ENCODE data around the gene CCDC170.
"Not testable (repeated sequence)": the region's sequence is repeated elsewhere in the genome, so short reads cannot be mapped to it uniquely, and the experiment has no call there.

Gene CCDC170

DNA sequence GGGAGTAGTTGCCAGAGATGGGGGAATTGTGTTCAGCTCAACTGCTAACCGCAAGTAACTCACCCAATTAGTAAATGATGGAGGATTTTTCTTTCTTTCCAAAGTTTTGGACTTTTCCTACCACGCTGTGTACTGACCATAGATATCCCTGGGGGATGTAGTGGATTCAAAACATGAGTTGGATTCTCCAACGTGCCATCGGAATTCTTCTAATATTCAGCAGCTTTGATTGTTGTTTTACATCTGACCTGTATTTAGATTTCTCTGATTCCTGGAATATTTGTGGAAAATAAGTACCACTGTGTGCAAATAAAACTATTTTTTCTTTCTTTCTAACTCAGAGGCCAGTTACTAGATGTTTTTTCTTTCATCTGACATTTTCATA is 1.1 kb downstream of the CCDC170 start:
- DNase-seq: no peak

DNA sequence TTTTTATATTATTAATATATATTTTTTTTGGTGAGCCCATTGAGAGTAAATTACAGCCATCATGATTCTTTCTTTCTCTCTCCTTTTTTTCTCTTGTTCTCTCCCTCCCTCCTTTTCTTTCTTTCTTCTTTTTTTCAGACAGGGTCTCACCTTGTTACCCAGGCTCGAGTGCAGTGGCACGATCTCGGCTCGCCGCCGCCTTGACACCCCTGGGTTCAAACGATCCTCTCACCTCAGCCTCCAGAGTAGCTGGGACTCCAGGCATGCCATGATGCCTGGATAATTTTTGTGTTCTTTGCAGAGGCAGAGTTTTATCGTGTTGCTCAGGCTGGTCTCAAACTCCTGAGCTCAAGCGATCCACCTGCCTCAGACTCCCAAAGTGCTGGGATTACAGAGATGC is 1.6 kb downstream of the CCDC170 start:
- DNase-seq: no peak

DNA sequence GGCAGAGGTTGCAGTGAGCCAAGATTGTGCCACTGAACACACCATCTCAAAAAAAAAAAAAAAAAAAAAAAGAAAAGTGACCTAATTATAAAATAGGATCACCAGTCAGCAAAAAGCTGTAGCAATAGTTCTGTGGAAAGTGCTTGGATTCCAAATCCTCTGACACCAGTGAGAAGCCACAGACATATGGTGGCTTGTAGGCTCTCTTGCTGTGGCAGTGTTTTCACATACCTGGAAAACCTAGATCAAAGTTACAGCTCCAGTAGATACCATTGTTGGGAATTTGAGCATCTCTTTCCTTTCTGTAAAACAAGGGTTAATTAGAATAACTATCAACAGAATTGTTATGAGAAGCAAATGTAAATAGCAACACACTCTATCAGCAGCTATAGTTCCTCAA is 4.1 kb downstream of the CCDC170 start:
- DNase-seq: no peak

DNA sequence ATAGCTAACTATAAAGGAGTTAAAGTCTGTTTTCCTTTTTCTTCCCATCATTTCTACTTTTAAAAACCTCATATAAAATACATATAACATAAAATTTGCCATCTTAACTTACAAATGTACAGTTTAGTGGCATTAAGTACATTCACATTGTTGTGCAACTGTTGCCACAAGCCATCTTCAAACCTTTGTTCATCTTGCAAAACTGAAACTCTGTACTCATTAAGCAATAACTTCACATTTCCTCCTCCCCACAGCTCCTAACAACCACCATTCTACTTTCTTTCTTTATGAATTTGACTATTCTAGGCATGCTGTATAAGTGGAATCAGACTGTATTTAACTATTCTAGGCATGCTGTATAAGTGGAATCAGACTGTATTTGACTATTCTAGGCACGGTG is 4.5 kb downstream of the CCDC170 start:
- no peak for DNase-seq

DNA sequence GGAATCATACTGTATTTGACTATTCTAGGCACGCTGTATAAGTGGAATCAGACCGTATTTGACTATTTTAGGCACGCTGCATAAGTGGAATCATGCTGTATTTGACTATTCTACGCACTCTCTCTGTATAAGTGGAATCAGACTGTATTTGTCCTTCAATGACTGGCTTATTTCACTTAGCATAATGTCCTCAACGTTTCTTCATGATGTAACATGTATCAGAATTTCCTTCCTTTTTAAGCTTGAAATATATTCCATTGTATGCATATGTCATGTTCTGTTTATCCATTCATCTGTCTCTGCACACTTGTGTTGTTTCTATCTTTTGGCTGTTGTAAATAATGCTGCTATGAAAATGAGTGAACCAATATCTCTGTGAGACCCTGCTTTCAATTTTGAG is 5.7 kb downstream of the CCDC170 start:
- DNase-seq: no peak

DNA sequence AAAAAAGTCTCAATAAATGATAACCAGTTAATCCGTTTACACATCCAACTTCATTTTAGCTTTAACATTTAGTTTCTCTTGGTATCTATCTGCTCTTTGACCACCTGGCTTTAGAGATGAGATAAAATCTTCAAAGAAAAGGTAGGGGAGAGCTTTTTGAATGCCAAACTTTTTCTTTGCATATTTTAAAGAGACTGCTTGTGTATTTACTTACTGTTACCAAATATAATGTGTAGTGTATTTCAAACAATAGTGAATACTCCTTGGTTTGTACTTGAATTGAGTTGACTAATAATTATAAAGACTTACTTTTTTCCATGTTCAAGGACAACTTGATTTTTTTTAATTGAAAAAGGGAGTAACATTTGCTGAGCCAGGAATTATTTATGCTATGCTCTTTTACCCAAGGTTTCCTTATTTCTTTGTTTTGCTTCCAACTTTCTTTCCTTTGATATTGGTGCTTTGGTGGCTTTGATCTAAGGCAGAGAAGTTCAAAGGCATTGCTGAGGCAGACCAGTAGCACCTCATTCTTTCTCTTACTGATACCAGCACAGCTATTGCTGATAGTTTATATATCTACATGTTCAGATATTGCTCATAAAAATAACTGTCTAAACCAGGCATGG is 7.8 kb downstream of the CCDC170 start:
- DNase-seq: no peak

DNA sequence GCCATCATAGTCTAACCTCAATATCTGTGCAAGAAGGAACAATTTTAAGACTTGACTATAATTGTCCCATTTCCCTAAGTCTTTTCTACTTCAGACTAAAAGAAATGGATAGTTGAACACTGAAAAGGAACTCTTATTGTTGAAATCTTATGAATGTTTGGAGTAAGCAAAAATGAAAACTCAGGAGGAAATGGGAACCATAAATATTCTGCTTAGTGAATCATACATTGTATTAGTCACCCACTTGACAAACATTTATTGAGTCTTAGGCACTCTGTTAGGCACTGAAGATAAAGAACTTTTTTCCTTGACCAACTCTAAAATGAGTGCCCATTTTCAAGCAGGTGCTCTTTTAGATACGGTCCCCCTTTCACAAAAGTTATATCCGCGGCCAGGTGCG is 8.7 kb downstream of the CCDC170 start:
- DNase-seq: no peak

DNA sequence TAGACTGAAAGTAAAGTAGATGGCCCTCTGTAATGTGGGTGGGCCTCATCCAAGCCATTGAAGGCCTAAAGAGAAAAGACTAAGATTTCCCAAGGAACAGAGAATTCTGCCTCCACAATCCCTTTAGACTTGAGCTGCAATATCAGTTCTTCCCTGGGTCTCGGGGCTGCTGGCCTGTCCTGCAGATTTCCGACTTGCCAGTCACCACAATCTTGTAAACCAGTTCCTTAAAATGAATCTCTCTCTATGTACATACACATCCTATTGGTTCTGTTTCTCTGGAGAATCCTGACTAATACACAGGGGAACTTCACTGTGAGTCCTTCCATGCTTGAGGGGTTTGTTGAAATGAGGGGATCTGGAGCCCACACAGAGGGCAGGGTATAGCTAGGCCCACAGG is 12.9 kb downstream of the CCDC170 start:
- DNase-seq: no peak

DNA sequence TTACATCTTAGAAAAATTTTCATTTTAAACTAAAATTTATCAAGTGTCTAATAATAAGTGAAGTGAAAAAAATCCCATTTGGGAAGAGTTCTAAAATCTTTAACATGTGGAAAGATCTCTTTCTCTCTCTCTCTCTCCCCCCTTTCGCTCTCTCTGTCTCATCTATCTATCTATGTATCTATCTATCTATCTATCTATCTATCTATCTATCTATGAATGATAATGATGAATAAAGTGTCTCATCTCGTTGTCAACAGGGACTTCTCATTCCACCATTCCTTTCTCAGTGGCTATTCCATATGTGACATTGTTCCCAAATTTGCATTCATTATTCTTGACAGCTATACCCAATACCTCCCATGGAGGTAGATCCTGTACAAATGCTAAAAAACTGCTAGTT is 15.2 kb downstream of the CCDC170 start:
- DNase-seq: no peak

DNA sequence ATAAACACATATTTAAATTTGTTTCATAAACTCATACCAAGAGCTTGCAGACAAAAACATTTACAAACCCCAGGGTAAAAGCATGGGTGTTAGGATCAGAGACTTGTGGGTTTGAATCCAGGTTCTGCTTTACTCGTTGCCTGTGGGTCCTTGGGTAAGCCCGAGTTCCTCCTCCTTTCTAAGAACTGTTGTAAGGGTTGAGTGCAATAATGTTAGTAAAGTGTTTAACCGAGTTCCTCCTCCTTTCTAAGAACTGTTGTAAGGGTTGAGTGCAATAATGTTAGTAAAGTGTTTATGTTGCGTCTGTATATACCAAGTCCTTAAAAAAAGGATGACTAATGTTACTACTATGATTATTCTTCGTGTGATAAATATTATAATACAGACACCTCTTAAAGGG is 18.7 kb downstream of the CCDC170 start:
- DNase-seq: no peak

DNA sequence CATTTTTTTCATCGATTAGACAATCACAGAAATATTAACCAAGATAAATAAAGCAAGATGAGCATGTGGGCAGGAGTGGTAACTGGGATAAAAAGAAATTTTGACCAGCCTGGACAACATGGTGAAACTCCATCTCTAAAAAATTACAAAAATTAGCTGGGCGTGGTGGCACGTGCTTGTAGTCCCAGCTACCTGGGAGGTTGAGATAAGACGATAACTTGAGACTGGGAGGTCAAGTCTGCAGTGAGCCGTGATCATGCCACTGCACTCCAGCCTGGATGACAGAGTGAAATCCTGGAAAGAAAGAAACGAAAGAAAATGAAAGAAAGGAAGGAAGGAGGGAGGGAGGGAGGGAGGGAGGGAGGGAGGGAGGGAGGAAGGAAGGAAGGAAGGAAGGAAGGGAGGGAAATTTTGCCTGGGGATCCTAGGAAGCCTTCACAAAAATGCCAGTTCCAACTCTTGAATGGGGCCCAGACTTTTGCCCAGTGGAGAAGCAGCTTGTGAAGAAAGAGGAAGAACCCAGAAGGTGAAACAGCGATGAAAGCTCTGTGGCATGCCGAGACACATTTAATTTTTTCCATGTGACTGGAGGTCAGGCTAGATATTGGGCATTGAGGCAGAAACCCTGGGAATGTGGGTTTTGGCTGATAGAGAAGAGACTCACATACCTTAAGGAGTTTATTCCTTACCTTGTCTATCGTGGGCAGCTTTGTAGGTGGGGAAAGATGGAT is 20.3 kb downstream of the CCDC170 start:
- DNase-seq: no peak

DNA sequence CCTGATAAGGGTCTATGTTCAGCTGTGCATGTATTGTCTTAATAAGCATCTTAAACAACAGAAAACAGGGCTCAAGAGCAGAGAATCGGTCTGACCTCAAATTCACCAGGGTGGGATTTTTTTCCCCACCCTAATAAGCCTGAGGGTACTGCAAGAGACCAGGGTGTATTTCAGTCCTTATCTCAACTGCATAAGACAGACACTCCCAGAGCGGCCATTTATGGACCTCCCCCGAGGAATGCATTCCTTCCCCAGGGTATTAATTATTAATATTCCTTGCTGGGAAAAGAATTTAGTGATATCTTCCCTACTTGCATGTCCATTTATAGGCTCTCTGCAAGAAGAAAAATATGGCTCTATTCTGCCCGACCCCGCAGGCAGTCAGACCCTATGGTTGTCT is 25.2 kb downstream of the CCDC170 start:
- not testable (repeated sequence) for DNase-seq

DNA sequence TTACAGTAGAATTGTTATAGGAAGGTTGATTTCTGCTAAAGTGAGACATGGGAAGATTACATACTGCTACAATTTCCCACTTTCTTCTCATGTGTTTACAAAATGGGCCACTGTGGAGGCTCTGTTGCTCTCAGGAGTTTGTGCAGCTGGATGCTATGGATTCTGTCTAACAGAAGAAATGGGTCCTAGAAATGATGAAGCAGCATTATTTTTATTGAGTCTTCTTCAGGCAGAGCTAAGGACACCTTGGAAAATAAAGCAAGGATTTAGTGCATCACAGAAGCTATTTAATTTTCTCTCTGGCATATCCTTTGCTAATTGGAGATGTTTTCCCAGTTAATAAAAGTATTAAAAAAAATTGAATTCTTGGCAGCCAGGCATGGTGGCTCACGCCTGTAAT is 29.2 kb downstream of the CCDC170 start:
- DNase-seq: no peak

DNA sequence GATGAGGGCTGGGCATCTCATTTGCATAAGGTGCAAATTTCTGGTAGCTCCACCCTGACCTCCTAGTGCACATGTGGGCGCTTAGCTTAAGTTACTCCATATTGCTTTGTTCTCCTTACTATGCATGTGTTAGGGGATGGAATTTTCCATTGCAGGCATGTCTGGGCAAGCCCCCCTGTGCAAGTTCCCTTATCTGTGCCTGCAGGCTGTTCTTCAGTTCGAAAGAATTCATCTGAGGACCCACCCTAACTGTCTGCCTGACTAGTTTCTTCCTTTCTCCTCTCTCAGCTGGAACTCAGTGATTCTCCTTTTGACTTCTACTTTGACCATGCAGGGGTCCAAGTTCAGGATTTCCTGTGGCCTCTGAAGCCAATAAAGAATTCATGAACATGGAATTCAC is 30.2 kb downstream of the CCDC170 start:
- DNase-seq: no peak

DNA sequence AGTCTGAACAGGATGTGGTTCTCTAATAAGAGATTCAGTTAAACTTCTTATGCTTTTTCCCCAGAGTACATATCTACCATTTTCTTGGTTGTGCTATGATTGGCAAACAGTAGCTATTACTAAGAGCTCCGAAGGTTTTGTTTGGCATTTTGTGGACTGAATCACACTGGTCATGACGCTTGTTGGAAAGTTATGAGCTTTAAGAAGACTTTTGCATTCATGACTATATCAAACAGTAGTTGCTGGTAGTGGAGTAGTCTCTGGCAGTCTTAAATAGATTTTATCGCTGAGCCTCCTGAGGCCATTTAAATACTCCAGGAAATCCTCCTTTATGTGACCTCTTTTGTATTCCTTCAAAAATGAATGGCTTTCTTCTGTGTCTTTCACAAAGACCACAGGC is 40.8 kb downstream of the CCDC170 start:
- DNase-seq: no peak

DNA sequence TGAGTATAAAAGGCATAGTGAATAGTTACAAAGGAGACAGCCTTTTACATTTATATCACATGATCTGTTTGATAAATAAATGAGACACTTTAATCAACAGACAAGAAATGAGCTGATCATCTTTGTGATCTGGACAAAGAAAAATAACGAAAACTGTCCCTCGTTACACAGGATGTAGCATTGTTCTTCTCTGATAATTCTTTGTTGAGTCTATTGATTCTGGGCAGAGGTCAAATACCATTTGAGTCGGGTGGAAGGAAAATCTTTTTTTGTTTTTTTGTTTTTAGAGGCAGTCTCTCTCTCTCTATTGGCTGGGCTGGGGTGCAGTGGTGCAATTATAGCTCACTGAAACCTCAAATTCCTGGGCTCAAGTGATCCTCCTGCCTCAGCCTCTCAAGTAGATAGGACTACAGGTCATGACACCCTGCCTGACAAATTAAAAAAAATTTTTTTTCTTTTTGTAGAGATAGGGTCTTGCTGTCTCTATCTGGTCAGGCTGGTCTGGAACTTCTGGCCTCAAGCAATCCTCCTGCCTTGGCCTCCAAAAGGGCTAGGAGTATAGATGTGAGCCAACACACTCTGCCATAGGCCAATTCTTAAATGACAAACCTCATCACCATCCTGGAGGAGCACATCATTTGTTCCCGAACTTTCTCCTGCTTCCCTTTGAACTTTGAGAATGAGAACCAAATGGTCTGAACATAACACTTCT is 41.8 kb downstream of the CCDC170 start:
- no peak for DNase-seq

DNA sequence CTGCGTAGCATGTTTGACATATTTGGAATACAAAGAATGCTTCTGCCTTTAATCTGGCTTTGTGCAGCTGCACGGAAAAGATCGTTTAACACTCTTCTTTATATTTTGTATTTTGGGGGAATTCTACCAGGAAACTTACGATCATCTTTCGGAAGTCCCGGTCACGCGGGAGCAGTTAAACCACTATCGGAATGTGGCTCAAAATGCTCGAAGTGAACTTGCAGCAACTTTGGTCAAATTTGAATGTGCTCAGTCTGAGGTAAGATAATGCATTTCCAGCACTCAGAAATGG is 42.3 kb downstream of the CCDC170 start:
- no peak for DNase-seq

DNA sequence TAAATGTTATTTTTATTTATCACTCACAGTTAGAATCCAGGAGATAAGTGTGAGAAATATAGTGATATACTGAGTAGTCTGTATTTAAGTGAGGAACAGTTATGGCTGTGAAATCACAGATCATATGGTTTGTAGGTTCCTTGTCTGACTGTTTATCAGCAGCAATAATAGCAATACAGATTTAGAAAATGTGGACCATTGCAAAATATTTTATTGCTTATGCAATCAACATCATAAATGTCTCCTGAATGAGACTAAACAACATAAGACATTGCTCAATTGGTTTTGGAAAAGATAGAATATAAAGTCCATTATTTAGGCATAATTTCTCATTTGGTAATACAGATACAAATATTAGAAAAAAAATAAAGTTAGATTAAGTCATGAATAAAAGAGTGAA is 43.7 kb downstream of the CCDC170 start:
- no peak for DNase-seq

DNA sequence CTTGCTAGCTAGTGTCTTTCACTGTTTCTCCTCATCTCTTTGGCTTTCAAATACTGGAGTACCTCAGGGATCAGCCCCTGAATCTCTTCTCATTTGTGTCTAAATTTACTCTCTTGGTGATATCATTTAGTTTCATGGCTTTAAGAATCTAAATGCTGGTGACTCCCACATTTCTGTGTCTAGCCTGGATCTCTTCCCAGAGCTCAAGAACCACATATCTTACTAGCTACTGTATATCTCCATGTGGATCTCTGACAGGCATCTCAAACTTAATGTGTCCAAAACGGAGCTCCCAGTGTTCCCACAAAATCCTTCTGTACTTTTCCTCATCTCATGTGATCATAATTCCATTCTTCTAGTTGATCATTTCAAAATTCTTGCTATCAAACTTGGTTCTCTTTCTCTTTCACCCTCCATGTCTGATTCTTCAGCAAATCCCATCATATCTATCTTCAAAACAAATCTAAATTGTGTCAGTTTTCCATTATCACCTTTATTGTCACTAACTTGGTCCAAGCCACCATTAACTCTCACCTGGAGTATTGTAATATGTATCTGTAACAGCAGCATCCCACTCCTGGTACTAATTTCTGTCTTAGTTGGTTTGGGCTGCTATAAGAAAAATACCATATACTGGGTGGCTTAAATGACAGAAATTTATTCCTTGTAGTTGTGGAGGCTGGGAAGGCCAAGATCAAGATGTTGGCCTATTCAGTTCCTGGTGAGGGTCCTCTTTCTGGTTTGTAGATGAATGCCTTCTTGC is 45.9 kb downstream of the CCDC170 start:
- DNase-seq: no peak

DNA sequence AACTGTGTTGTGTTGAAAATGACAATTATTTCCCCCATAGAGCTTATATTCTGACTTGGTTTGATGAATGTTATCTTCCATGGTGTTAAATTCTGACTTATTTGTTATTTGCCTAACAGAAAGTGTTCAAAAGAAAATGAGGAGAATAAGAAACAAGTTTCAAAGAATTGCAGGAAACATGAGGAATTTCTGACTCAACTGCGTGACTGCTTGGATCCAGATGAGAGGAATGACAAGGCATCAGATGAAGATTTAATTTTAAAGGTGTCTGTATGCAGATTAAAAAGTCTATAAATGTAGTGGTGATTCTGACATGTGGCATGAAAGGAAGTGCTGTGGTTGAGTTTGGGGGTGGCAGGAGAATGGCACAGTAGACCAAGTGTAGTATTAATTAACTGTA is 50.6 kb downstream of the CCDC170 start:
- no peak for DNase-seq

DNA sequence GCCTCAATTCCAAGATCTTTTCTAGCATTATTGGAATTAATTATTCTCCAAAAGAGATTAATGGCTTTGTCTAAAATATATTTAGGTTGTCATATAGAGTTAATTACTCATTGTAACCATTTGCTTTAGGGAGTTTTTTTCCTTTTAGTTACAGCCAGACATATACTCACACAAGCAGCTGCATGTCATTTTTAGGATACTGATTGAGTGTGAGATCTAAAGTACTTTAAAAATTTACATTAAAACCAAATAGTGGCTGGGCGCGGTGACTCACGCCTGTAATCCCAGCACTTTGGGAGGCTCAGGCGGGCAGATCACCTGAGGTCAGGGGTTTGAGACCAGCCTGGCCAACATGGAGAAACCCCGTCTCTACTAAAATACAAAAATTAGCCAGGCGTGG is 51.1 kb downstream of the CCDC170 start:
- DNase-seq: not testable (repeated sequence)

DNA sequence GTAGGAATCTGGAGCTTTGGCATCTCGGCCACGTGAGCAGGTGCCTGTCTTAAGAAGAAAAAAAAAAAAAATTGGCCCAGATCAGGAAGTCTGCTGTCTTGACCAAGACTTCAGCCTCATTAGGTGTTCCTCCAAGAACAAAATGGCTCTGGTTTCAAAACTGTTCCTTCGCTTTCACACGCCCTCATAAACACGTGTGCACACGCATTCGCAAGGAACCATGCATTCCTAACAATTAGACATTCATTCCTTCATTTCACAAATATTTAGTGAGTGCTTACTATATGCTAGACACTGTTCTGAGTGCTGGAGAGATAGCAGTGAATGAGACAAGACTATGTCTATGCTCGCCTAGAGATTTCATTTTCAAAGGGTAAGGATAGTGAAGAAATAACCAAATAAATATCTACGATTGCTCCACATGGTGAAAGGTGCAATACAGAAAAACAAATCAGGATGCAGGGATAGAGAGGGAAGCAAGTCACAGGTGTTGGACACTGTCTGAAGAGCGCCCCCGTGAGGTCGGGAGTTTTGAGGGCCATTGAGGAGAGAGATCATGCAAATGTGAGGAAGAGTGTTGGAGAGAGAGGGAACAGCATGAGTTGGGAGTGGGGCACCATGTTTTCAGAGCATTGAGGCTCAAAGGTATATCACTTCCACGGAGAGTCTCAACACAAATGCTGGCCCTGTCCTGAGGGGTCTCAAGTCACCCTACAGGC is 53.3 kb downstream of the CCDC170 start:
- no peak for DNase-seq

DNA sequence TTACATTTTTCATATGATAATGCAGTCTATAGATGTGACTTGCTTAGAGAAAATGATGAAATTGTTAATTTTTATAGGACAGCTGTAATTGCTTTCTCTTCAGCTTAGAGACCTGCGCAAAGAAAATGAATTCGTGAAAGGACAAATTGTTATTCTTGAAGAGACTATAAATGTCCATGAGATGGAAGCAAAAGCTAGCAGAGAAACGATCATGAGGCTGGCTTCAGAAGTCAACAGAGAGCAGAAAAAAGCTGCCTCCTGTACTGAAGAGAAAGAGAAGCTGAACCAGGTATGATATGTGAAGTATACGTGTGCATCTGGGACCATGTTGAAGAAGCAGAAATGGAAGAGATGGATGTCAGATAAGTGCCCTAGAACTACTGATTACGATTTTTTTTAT is 54.4 kb downstream of the CCDC170 start:
- DNase-seq: no peak
